ENCODE data around the gene NR4A1. TPM values are rescaled to one million over a fixed set of nuclear protein-coding genes. Genes with fewer than 3 reads are reported as not detected.

NR4A1 gene
- total and polyA plus RNA-seq, 9 of the 15 experiments (the other 6 are each of a cell fraction or from before 2014, with no cell fraction given), result 0.07 to 4.7 (median 1.9) TPM; not detected in 1

DNA sequence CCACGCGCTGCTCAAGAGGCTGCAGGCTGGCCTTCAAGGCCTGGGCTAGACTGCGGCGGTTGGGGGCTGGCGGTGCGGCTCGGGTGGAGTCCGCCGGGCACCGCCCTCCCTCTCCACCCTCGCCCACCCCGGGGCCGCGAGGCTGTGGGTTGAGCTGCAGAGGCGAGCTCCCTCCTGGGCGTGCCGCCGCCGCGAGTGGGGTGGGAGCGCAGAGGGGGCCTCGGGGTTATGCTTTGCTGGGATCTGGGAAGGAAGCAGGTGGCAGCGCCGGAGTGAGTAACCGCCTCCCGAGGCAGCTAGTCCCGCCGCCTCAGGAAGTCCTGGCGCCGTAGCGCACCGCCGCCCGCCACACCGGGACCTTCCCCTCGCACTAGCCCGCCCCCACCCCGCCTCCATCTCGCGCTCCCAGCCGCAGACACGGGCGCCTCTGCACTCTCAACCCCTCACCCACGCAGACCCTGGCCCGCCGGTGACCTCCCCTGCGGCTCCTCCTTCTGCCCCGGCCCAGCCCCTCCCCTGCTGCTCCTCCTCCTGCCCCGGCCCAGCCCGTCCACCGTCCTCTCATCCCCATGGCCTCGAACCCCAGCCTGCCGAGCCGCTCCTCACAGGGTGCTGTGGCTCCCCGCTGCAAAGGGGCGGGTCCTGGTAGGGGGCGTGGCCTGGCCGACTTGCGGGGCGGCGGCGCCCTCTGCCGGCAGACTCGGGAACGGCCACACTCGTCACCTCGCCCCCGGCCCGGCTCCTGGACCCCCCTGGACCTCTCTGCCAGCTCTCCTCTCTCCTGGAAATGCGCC lies 27.9 kb upstream of the NR4A1 start (continued):
- TF ChIP-seq, protein P1, sequence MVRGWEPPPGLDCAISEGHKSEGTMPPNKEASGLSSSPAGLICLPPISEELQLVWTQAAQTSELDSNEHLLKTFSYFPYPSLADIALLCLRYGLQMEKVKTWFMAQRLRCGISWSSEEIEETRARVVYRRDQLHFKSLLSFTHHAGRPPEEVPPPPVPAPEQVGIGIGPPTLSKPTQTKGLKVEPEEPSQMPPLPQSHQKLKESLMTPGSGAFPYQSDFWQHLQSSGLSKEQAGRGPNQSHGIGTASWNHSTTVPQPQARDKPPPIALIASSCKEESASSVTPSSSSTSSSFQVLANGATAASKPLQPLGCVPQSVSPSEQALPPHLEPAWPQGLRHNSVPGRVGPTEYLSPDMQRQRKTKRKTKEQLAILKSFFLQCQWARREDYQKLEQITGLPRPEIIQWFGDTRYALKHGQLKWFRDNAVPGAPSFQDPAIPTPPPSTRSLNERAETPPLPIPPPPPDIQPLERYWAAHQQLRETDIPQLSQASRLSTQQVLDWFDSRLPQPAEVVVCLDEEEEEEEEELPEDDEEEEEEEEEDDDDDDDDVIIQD (CRISPR knock-in tag; IDR thresholded peaks at IDR 0.05), result no peak
- TF ChIP-seq ZNF134 (CRISPR knock-in tag; conservative IDR thresholded peaks at IDR 0.05) (peak; percentile 65), MEIS2 (IDR thresholded peaks at IDR 0.05; ENCODE audit: partially characterized antibody) (no peak), NELFE (IDR thresholded peaks at IDR 0.05; ENCODE audit: insufficient read depth, insufficient read length) (no peak), ZFPM2 (CRISPR knock-in tag; IDR thresholded peaks at IDR 0.05) (no peak), CHD4 (IDR thresholded peaks at IDR 0.05; ENCODE audit: insufficient read depth, insufficient replicate concordance, low read depth, low read length, poor library complexity, severe bottlenecking) (no peak), GATAD2B (IDR thresholded peaks at IDR 0.05; ENCODE audit: borderline replicate concordance) (no peak; the same call in 1 of the 2 replicates), TAF1 (IDR thresholded peaks at IDR 0.05; ENCODE audit: control insufficient read depth, extremely low read depth, insufficient read depth, low read length, severe bottlenecking) (no peak), FOSL1 (tag; conservative IDR thresholded peaks at IDR 0.05) (no peak)
- TF ChIP-seq, protein P2, sequence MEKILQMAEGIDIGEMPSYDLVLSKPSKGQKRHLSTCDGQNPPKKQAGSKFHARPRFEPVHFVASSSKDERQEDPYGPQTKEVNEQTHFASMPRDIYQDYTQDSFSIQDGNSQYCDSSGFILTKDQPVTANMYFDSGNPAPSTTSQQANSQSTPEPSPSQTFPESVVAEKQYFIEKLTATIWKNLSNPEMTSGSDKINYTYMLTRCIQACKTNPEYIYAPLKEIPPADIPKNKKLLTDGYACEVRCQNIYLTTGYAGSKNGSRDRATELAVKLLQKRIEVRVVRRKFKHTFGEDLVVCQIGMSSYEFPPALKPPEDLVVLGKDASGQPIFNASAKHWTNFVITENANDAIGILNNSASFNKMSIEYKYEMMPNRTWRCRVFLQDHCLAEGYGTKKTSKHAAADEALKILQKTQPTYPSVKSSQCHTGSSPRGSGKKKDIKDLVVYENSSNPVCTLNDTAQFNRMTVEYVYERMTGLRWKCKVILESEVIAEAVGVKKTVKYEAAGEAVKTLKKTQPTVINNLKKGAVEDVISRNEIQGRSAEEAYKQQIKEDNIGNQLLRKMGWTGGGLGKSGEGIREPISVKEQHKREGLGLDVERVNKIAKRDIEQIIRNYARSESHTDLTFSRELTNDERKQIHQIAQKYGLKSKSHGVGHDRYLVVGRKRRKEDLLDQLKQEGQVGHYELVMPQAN (IDR thresholded peaks at IDR 0.05; ENCODE audit: borderline replicate concordance), result 0 out of 2 replicates have a peak, but pooled peaks have one; percentile 18
- TF ChIP-seq, protein P3, sequence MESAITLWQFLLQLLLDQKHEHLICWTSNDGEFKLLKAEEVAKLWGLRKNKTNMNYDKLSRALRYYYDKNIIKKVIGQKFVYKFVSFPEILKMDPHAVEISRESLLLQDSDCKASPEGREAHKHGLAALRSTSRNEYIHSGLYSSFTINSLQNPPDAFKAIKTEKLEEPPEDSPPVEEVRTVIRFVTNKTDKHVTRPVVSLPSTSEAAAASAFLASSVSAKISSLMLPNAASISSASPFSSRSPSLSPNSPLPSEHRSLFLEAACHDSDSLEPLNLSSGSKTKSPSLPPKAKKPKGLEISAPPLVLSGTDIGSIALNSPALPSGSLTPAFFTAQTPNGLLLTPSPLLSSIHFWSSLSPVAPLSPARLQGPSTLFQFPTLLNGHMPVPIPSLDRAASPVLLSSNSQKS (CRISPR knock-in tag; IDR thresholded peaks at IDR 0.05), result no peak

Data from K562 (cell line).